PFSK-1 (cell line): ENCODE measurements around the gene TRPM7.

Experiments used
- FOXP2 ChIP-seq: optimal IDR thresholded peaks from 2 replicates; pipeline ENCODE3; 2011; ENCODE audit warnings: borderline replicate concordance, control low read depth, inconsistent platforms; ENCODE audit not compliant: insufficient read depth; ENCODE audit errors: extremely low read length, extremely low read depth
- POLR2AphosphoS5 ChIP-seq: IDR thresholded peaks from 2 replicates; pipeline ENCODE4 v1.6.1; 2012; ENCODE audit warnings: low read depth, mild to moderate bottlenecking, control low read depth, low read length, moderate library complexity
- SIN3A ChIP-seq: IDR thresholded peaks from 2 replicates; pipeline ENCODE4 v1.6.1; 2012; ENCODE audit warnings: mild to moderate bottlenecking, low read length, moderate library complexity, borderline replicate concordance; ENCODE audit not compliant: insufficient read depth
- TAF1 ChIP-seq: IDR thresholded peaks from 2 replicates; pipeline ENCODE4 v1.6.1; 2012; ENCODE audit warnings: low read length, control low read depth, borderline replicate concordance; ENCODE audit not compliant: insufficient read depth
- TF ChIP-seq, protein P1 (sequence below), 2 experiments: IDR thresholded peaks; 2 replicates each; pipeline versions ENCODE4 v1.6.1 to v1.8.0; 2011 to 2012; ENCODE audit warnings: low read depth in 2 of 2, low read length in 2 of 2, control low read depth in 1 of 2, inconsistent platforms in 1 of 2, mild to moderate bottlenecking in 1 of 2, moderate library complexity in 1 of 2; ENCODE audit not compliant: insufficient read depth in 1 of 2

TRPM7 gene

DNA sequence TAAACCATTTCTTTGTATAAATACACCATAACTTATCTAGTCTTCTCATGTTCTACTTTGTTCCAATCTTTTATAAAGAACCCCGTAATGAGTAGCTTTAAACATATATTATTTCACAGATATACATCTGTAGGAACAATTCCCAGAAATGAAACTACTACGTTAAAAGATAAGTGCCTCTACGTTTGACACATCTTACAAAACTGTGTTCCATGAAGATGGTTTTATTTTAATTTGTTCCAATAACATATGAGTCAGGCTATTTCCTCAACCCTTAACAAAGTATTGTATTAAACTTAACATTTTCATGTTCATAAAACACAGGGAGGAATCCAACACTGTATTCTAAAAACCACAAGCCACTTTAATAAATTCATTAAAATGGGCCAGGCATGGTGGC lies 52.9 kb downstream of the TRPM7 start:
- no peak for TF ChIP-seq POLR2AphosphoS5
- TF ChIP-seq TAF1 = no peak
- TF ChIP-seq SIN3A = no peak
- TF ChIP-seq, protein P1, sequence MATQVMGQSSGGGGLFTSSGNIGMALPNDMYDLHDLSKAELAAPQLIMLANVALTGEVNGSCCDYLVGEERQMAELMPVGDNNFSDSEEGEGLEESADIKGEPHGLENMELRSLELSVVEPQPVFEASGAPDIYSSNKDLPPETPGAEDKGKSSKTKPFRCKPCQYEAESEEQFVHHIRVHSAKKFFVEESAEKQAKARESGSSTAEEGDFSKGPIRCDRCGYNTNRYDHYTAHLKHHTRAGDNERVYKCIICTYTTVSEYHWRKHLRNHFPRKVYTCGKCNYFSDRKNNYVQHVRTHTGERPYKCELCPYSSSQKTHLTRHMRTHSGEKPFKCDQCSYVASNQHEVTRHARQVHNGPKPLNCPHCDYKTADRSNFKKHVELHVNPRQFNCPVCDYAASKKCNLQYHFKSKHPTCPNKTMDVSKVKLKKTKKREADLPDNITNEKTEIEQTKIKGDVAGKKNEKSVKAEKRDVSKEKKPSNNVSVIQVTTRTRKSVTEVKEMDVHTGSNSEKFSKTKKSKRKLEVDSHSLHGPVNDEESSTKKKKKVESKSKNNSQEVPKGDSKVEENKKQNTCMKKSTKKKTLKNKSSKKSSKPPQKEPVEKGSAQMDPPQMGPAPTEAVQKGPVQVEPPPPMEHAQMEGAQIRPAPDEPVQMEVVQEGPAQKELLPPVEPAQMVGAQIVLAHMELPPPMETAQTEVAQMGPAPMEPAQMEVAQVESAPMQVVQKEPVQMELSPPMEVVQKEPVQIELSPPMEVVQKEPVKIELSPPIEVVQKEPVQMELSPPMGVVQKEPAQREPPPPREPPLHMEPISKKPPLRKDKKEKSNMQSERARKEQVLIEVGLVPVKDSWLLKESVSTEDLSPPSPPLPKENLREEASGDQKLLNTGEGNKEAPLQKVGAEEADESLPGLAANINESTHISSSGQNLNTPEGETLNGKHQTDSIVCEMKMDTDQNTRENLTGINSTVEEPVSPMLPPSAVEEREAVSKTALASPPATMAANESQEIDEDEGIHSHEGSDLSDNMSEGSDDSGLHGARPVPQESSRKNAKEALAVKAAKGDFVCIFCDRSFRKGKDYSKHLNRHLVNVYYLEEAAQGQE (IDR thresholded peaks at IDR 0.05; ENCODE audit: insufficient read depth in 1 of 2, low read depth in 2 of 2, low read length in 2 of 2) = no peak
- no peak for TF ChIP-seq FOXP2

DNA sequence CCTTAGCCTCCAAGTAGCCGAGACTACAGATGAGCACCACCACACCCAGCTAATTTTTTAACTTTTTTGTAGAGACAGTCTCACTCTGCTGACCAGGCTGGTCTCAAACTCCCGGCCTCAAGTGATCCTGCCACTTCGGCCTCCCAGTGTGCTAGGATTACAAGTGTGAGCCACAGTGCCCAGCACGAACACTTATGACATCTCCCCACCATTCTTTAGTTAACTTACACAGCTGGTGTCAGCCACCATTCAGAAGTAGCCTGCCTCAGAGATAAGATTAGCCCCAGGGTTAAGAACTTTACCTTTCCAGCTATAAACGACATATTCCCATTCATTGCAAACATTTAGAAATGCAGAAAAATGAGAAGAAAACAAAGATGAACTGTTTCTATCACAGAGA lies 58.2 kb downstream of the TRPM7 start:
- no peak for TF ChIP-seq SIN3A
- no peak for TF ChIP-seq POLR2AphosphoS5
- TF ChIP-seq FOXP2 = no peak
- no peak for TF ChIP-seq TAF1
- TF ChIP-seq, protein P1 (IDR thresholded peaks at IDR 0.05; ENCODE audit: insufficient read depth in 1 of 2, low read depth in 2 of 2, low read length in 2 of 2) = no peak

DNA sequence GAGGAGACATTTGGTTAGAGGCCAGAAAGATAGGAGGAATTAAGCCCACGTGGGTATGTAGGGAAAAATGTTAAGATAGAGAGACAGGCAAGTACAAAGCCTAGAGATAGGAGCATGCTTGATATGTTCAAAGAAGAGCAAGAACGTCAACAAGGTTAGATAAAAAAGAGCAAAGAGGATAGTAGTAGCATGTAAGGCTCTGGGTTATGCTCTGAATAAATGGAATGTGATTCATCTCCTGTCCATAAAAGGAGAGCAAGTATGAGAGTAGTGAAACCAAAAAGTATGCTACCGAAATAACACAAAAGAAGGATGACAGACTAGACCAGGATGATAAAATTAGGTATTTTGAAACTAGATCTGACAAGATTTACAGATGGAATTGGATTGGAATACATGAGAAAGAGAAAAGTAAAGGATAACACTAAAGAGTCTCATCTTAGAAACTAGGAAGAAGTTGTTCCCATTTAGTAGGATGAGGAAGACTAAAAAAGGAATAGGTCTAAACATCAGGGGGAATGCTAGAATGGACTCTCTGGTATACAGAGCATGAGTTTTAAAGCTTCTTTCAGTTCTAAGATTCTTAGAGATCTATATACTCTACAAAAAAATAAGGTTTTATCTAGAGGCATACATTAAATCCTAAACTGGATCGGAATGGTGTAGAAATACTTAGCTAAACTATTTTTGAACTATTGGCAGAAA lies 59.1 kb downstream of the TRPM7 start:
- TF ChIP-seq SIN3A = no peak
- no peak for TF ChIP-seq POLR2AphosphoS5
- TF ChIP-seq, protein P1 (IDR thresholded peaks at IDR 0.05; ENCODE audit: insufficient read depth in 1 of 2, low read depth in 2 of 2, low read length in 2 of 2) = no peak
- TF ChIP-seq TAF1 = no peak
- no peak for TF ChIP-seq FOXP2

DNA sequence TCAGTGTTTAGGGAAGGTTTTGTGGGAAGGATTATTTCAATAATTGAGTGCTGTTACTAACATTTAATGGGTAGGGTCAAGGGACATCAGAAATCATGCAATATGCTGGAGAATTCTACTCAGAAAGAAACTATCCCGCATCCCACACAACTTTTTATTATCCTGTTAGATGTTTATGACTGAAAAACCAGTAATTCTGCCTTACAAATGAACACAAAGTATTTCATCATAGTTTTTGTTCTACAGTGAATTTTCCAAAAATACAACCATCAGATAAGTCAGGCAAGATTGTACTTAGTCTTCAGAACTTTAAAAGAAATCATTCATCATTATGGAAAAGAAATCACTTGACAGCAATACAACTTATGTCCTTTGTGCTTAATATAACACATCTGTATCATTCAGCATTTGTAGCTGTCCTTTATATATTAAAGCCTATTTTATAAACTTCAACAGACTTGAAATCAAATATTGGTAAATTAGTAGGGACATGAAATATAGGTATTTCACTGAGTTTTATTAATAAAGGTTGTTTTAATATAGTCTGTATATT lies 61.9 kb downstream of the TRPM7 start:
- TF ChIP-seq, protein P1 (IDR thresholded peaks at IDR 0.05; ENCODE audit: insufficient read depth in 1 of 2, low read depth in 2 of 2, low read length in 2 of 2) = no peak
- no peak for TF ChIP-seq FOXP2
- no peak for TF ChIP-seq TAF1
- no peak for TF ChIP-seq POLR2AphosphoS5
- TF ChIP-seq SIN3A = no peak
